ENCODE data around the gene TRA2B.

Gene TRA2B

DNA sequence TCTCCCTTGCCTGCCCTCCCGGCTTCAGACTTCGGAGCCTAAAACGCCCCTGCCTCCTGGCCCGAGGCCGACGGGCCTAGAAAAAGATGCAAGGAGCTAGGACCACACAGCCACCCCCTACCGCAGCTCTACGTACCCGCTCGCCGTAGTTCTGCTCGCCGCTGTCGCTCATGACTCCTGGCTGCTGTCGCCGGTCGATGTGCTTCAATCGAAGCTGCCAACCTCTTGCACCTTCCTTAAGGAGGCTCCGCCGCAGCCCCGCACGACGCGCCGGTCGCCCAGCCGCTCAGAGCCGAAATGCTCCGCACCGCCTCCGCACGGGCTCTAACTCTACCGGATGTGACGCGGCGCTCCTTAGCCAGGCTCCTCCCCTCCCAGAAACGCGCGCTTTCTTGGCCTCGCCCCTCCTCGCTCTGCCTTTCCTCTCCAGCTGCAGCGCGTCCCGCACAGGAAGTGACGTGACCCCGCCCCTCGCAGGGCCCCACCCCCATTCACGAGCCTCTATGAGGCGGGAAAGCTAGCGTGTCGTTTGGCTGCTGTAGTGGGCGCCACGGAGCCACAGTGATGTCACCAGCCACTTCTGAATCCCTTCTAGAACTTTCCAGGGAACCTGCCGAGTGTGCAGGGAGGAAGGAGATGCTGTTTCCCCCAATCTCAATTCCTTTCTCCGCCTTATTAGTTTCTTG lies at the start of gene TRA2B:
TSS of gene TRA2B (minus strand) at position 326 of the 686 bp plus-strand sequence. CDS start at position 172, 154 bp downstream.
- DNase-seq: peak; percentile 96

DNA sequence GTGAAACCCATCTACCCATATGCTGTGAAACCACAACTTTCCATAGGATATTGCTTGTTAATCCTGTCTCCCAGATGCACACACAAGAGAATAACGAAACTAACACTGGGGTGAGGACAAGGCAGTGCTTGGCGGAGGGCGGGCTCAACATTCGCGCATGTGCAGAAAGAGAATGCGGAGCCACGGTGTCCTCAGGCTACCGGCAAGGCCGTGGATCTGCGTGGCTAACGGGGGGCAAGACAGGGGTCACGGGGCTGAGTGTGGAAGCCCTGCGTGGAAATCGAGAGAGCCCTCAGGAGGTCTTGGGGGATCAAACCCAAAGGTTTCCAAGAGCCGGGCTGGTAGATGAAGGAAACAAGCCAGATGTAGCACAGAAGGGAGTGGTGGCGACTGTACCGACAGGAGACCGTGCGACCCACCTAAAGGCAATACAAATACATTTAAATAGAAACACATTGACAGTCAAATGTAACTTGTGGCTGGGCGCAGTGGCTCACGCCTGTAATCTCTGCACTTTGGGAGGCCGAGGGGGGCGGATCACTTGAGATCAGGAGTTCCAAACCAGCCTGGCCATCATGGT lies 48.5 kb upstream of the TRA2B start:
- DNase-seq: no peak

DNA sequence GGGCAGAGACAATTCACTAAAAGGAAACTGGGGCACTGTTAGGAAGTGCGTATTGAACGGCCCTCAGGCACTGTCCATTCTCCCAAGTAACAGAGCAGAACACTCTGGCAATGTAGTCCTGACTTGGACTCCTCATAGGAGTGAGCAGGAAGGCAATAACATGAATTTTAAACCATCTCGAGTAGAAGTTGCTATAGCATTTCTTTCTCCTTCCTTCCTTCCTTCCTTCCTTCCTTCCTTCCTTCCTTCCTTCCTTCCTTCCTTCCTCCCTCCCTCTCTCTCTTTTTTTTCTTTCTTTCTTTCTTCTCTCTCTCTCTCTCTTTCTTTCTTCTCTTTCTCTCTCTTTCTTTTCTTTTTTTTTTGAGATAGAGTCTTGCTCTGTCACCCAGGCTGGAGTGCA lies 46.4 kb upstream of the TRA2B start:
- DNase-seq: no peak

DNA sequence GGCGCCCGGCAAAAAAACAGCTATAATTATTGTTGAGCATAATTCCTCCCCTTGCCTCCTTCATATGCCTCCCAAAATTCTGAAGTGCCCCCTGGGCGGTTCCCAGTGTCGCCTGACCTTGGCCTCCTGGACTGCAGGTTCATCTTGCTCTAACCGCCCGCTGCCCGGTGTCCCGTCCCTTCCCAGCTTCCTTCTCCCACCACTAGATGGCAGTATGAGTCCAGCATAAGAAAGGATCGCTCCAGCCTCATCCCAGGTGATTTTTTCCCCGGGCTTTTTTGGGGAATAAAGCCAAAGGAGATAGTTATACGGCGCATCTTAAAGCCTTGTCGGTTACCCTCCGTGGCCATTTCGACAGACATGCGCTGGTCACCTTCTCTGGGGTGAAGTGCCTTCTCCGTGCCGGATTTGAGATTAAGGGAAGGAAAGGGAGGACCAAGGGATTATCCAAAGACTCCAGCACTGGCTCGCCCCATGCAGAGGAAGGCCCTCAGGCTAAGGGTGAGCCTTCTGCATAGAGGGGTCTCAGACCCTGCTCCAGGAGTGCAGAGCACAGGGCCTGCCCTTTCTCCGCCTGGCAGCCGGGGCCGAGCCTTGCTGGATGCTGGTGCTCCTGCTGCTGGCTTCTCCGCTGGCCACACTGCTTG lies 45.8 kb upstream of the TRA2B start:
- peak; percentile 52 for DNase-seq

DNA sequence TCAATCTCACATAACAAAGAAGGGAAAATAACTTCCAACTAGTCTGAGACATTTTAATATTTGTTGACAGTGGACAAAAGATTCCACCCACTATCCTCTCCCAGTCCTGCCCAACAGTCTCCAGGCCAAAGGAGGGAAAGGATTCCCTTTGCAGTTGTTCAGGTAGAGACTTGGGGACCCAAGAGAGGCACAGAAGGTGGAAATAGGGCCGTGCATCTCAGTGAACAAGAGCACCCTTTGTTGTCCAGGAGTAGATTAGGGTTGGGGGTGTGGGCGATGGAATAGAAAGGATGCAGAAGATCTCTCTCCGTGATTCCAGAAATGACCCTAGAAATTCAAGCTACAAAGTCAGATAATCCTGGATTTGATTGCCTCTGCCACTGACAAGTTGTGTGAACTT lies 44.8 kb upstream of the TRA2B start:
- DNase-seq: no peak

DNA sequence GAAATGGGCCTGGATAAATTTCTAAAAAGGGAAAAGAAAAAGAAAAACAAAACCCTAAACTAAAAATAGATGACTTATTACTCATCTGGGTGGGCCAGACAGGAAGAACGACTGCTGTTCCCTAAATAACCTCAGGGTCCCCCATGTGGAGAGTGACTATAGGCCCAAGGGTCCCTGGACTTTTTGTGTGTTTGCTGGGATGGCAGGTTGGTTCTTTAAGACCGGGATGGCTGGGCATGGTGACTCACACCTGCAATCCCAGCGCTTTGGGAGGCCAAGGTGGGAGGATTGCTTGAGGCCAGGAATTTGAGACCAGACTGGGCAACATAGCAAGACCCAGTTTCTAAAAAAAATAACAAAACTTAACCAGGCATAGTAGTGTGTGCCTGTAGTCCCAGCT lies 43.8 kb upstream of the TRA2B start:
- DNase-seq: no peak

DNA sequence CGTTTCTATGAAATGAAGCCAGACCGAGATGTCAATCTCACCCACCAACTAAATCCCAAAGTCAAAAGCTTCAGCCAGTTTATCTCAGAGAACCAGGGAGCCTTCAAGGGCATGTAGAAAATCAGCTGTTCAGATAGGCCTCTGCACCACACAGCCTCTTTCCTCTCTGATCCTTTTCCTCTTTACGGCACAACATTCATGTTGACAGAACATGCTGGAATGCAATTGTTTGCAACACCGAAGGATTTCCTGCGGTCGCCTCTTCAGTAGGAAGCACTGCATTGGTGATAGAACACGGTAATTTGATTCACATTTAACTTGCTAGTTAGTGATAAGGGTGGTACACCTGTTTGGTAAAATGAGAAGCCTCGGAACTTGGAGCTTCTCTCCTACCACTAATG lies 41.9 kb upstream of the TRA2B start:
- DNase-seq: no peak

DNA sequence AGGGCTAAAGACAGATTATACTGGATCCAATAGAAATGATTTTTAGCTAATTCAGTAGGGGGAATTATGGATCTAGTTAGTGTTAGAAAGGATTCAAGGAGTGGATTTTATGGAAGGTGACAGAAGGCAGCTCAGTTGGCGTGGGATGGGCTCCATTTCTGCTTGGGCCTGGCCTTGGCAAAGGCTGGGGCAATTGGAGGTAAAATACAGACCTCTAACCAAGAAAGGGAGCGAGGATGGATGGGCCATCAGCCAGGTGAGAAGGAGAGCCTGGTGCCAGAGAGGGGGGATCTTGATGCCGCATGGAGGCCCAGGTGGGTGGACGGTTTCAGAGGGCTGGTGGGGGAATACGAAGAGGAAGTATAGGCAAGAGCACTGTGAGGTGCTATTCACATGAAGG lies 40.7 kb upstream of the TRA2B start:
- no peak for DNase-seq

DNA sequence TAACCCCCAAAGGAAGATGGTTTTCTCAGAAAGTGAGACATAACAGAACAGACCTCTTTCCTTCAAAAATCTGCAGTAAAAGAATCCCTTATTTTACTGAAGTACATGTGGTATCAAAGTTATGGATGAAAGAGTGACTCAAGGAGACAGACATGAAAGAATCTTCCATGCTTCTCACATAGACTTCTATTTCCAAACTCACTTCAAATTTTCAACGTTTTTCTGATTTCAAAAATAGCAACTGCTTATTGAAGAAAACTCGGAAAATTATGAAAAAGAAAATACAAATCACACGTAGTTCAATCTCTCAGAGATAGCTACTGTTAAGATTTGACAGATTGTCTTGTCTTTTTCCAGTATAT lies 39.8 kb upstream of the TRA2B start:
- no peak for DNase-seq

DNA sequence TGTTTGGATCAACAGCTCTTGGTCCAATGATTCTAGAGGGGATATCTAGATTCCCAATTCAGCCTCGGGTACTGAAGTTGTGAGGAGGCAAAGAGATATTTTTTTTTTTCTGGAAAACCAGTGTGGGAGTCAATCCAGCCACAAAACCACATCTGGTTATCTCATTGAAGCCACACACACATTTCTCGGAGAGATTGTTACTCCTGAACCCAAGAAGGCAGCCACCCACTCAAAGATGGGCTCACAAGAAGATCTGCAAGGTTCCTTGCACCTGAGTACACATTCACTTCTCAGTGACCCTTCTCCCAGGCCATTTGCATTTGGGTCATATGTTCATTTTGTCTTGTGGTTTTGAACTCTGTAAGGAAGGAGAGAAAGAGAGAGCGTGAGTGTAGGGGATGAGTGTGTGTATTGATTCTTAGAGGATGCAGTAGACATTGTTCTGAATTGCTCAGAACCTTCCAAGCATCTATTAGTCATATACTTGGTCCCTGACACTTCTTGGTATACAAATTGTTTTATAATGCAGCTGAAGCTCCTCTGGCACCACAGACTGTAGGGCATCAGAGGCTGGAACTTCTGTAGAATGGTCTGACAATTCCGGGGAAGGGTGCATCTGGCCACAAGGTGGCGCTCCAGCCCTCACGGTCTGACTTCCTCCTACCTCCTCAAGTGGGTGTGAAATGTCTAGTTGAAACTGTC lies 39.3 kb upstream of the TRA2B start:
- DNase-seq: no peak

DNA sequence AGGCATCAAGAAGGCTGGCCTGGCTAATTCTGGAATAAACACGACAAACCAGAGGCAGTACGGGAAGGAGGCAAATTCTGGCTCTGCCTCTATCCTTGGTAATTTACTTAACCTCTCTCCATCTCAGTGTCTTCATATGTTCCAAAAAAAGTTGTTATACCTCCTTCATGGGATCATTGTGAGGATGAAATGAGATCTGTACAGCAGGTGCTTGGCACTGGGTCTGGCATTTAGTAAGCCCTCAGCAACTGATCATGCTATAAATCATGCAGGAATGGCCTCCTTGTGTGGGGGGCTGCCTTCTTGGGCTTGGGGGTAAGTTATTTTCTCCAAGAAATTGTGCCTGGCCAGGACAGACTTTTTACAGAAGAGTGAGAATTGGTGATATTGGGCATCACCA lies 38.3 kb upstream of the TRA2B start:
- no peak for DNase-seq

DNA sequence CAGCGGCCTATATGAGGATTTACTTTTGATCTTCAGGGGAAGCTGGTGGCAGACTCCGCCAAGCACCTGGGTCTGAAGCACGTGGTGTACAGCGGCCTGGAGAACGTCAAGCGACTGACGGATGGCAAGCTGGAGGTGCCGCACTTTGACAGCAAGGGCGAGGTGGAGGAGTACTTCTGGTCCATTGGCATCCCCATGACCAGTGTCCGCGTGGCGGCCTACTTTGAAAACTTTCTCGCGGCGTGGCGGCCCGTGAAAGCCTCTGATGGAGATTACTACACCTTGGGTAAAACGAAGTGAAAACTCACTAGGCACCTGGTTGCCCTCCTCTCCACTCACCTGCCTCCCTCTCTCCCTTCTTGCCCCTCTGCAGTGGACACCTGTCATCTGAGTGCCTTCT lies 33.8 kb upstream of the TRA2B start:
- no peak for DNase-seq

DNA sequence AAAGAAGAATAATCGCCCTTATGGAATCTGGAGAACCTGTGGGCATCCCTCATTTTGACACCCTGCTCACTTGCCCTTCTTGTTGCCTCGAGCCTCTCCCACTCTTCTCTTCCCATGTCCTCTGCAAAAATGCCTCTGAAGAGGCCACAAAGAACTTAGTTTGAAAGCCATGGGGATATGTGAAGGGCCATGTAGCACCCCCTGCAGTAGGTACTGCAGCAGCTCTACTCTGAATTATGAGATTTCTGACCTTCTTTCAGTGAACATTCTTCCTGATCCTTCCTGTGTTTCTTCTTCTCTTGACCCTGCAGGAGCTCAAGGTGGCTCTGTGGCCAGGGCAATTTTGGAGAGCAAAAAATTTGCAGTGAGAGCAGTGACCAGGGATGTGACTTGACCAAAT lies 30.4 kb upstream of the TRA2B start:
- no peak for DNase-seq

DNA sequence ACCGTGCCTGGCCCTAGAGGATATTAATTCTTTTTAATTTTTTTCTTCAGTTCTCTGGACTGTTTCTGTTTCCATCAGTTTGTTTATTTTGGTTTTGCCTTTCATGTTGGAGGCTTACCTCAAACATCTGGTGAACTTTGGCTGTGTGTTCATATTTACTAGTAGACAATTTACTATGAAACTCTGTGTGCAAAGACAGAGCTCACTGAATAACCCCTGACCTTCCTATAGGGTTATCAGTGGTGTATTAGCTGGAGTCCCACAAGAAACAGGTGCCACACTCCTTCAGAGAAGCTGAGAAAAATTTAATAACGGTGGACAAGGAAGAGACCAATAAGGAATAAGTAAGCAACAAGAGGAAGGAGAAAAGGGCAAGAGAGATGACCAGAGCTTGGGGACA lies 28.8 kb upstream of the TRA2B start:
- DNase-seq: no peak

DNA sequence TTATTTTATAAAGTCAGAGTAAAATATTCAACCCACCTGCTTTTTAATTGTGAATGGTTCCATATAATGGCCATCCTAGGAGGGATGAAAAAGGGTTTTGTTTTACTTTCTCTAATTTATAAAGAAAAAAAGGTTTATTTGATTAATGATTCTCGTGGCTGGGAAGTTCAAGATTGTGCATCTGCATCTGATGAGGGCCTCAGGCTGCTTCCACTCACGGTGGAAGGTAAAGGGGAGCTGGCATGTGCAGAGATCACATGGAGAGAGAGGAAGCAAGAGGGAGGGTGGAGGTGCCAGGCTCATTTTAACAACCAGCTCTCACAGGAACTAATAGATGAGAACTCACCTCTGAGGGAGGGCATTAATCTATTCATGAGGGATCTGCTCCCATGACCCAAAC lies 27.7 kb upstream of the TRA2B start:
- no peak for DNase-seq

DNA sequence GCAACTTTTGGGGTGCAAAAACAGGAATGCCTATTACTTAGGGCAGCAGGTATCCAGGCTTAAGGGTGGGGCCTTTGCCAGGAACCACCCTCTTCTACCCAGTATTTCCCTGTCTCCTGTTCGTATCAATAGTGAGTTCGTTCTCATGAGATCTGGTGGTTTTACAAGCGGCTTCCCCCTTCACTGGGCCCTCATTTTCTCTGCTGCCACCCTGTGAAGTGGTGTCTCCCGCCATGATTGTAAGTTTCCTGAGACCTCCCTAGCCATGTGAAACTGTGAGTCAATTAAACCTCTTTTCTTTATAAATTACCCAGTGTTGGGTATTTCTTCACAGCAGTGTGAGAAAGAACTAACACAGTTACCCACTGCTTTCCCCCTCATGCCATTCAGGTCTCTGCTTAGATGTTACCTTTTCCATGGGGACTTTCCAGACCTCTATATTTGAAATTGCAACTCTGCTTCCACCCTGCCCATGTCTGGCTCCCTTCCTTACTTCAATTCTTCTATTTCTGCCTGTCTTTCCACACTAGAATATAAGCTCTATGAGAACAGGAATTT lies 23.9 kb upstream of the TRA2B start:
- no peak for DNase-seq

DNA sequence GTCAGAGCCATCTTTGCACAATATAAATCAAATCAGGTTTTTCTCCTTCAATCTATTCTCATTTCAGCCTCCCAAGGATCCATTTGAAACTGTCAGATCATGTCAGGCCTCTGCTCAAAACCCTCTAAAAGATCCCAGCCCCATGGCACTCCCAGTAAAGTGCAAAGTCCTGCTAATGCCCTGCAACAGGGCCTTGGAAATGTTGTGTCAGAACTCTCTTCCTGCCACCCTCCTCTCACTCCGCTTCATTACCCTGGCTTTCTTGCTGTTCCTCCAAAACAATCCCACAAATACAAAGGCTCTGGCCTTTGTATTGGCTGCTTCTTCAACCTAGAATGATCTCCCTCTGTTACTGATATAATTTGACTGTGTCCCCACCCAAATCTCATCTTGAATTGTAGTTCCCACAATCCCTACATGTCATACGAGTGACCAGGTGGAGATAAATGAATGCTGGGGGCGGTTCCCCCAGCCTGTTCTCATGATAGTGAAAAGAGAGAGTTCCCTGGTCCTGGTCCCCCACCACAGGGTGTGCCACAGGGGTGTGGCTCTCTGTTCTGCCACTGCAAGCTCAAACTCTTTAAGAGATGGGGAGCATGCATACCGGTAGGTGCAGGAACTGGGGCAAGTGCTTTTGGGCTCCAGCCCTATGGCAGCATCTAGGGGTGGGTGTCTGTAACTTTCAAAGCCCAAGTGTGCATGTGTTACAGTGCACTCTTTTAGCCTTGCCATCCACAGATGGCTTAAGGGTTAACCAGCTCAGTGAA lies 22.9 kb upstream of the TRA2B start:
- no peak for DNase-seq

DNA sequence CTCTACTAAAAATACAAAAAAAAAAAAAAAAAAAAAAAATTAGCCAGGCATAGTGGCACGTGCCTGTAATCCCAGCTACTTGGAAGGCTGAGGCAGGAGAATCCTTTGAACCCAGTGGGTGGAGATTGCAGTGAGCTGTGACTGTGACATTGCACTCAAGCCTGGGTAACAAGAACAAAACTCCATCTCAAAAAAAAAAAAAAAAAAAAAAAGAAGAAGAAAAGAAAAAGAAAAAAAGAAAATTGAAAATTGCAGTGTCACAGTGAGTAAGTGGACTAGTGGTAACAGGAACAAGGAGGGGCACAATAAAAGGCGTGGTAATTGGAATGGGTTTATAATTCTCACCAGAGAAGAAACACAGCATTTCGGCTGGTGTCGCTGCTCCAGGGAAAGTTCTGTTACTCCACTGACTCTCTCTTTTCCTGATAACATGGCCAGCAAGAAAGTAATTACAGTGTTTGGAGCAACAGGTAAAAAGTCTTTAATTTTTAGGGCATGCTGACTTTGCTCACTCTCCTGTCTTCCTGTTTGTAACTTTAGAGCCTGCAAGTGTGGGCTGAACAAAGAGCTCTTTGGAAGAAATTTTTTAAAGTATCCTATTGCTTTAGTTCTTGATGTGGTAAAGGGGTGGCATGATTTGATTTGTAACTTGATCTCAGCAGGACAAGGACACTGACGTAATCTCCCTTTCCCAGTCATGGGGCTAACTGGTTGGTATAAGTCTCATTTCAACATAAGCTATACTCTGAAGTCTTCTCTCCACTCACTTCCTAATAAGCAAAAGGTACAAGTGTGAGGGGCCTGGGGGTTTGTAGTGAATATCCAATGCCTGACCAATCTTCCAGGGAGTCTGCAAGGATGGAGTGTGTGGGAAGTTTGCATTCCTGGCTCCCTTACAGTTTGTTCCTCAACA lies 22.1 kb upstream of the TRA2B start:
- no peak for DNase-seq

DNA sequence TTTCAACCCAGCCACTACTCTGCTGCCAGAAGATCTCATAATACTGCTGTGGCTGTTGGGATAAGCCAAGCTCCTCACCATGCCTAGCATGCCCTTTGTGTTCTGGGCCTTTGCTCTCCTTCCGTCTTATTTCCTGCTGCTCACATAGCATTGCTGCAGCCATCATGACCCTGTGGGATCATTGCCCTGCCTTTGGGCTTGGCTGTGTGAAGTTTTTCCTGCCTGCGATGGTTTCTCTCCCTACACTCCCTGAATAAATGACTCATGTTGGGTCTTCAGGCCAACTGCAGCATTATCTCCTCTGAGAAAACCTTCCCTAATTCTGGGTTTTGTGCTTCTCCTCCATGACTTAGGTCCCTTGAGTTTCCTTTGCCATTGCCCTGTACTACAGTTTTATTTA lies 20.8 kb upstream of the TRA2B start:
- no peak for DNase-seq

DNA sequence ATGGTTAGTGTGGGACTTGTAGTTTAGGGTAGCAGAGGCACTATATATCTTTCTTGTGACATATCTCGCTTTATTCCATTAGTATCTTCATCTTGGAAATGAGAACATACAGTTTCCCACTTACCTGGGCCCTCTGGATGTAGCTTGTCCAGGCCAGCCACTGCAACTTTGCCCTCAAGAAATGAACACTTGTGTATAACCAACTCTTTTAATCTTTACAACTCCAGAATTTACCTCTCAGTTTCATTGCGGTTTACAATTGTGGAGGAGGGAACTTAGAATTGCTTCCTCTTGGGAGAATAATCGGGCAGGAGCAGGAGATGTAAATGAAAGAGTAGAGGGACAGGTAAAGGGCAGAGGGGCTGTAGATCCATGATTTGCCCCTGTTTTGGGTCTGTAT lies 18.4 kb upstream of the TRA2B start:
- DNase-seq: no peak

DNA sequence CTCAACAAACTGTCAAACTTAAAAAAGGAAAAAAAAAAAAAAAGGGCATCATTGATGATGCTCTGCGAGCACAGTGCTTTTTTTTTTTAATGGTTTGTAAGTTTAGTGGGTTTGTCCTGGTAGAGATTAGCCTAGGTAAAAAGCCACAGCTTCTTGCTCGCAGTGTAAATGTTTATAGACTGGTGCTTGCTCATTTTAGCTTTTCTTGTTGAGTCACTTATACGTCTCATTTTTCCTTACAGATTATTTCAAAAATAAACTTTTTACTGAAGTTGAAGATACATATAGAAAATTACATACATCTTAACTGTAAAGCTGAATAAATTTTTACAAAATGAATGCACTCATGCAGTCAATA lies 16.5 kb upstream of the TRA2B start:
- DNase-seq: no peak

DNA sequence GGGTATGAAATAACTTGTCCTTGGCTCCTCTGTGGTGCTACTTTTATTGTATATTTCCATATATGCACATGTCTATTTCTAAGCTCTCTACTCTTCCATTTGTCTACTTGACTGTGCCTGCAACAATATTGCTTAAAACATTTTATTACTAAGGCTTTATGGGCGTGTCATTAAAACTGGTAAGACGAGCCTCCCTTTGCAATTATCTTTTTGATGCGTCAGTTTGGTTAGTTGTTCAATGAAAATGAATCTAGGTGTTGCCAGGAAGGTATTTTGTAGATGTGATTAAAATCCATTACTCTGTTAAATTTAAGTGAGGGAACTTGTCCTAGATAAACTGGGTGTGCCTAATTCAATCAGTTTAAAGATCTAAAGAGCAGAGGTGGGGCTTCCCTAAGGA lies 12.9 kb upstream of the TRA2B start:
- no peak for DNase-seq
